HG03135 (cell line): ENCODE data around the gene GOSR1.
"Not testable (repeated sequence)": the region's sequence is repeated elsewhere in the genome, so short reads cannot be mapped to it uniquely, and the experiment has no call there.

Experiments used
- ATAC-seq: cut with Tn5 transposase; IDR thresholded peaks from one replicate; pipeline ENCODE4 v1.9.1; 2021; ENCODE audit warnings: mild to moderate bottlenecking, moderate library complexity; ENCODE audit not compliant: unreplicated experiment

Gene GOSR1

GRCh38 chr17:30477083-30477773 is at the start of gene GOSR1:
Gene GOSR1 (plus strand): TSS chr17:30477408. CDS start chr17:30477434, 26 bp downstream.
- ATAC-seq = peak; percentile 91

- ATAC-seq = no peak
These were observed 49.6 kb upstream of the GOSR1 start for GRCh38 chr17:30427611-30428010.

- ATAC-seq = no peak
These were observed 48.1 kb upstream of the GOSR1 start for GRCh38 chr17:30429155-30429554.

GRCh38 chr17:30433514-30433913 is 43.7 kb upstream of the GOSR1 start:
- ATAC-seq = no peak

GRCh38 chr17:30436729-30437128 is 40.5 kb upstream of the GOSR1 start:
- ATAC-seq = no peak

GRCh38 chr17:30443721-30444120 is 33.5 kb upstream of the GOSR1 start:
- no peak for ATAC-seq

GRCh38 chr17:30446640-30447039 is 30.6 kb upstream of the GOSR1 start:
- ATAC-seq = not testable (repeated sequence)

GRCh38 chr17:30449480-30449879 is 27.7 kb upstream of the GOSR1 start:
- no peak for ATAC-seq

- ATAC-seq = no peak
These were observed 26.8 kb upstream of the GOSR1 start for GRCh38 chr17:30450125-30451027.

GRCh38 chr17:30454635-30455034 is 22.6 kb upstream of the GOSR1 start:
- no peak for ATAC-seq

- ATAC-seq = no peak
These were observed 18.8 kb upstream of the GOSR1 start for GRCh38 chr17:30458371-30458770.

- ATAC-seq = not testable (repeated sequence)
These were observed 18.3 kb upstream of the GOSR1 start for GRCh38 chr17:30458797-30459413.

- ATAC-seq = no peak
These were observed 8.7 kb upstream of the GOSR1 start for GRCh38 chr17:30468465-30468864.

GRCh38 chr17:30472238-30472890 is 4.8 kb upstream of the GOSR1 start:
- no peak for ATAC-seq

- ATAC-seq = no peak
These were observed 2.0 kb upstream of the GOSR1 start for GRCh38 chr17:30475206-30475605.

- no peak for ATAC-seq
These were observed 504 bp upstream of the GOSR1 start for GRCh38 chr17:30476726-30477082.

- ATAC-seq = no peak
These were observed 537 bp downstream of the GOSR1 start for GRCh38 chr17:30477774-30478115.

GRCh38 chr17:30482555-30482954 is 5.3 kb downstream of the GOSR1 start:
- ATAC-seq = no peak

- ATAC-seq = no peak
These were observed 6.0 kb downstream of the GOSR1 start for GRCh38 chr17:30483159-30483558.

GRCh38 chr17:30493780-30494179 is 16.6 kb downstream of the GOSR1 start:
- ATAC-seq = no peak

- ATAC-seq = no peak
These were observed 18.4 kb downstream of the GOSR1 start for GRCh38 chr17:30495586-30495985.
